HCT116 (cell line): Measurements from ENCODE around the gene TRIM50. TPM values are rescaled to one million over a fixed set of nuclear protein-coding genes. Genes with fewer than 3 reads are reported as not detected.
A peak's percentile ranks its signal among the peaks of the same experiment; 100 is the strongest.
"Not testable (repeated sequence)": the region's sequence is repeated elsewhere in the genome, so short reads cannot be mapped to it uniquely, and the experiment has no call there.

Experiments
- ATAC-seq: fragments of 200-7000 bp; cut with Tn5 transposase; 2 replicates; pipeline ENCODE4 v1.9.1; 2020; ENCODE audit warnings: mild to moderate bottlenecking, moderate library complexity
- Bru-seq: library from RNA; stranded (reverse); fragments of 400-500 nt; gene quantifications from one replicate; lab custom pipeline; 2021; lab: Mats Ljungman, UMichigan
- BruChase-seq, 2 experiments: library from RNA; stranded (reverse); fragments of 400-500 nt; gene quantifications; one replicate each; lab custom pipeline; 2021; lab: Mats Ljungman, UMichigan
- BruUV-seq: library from RNA; stranded (reverse); fragments of 400-500 nt; replicated peaks from 2 replicates; lab custom pipeline; 2021; lab: Mats Ljungman, UMichigan
- CTCF ChIA-PET: fragments of 300-600 bp; sonication (Branson Sonifier 250); formaldehyde crosslinking; loops from one replicate; lab custom pipeline; 2021; ENCODE audit warnings: antibody characterized with exemption; lab: Charles Lee
- POLR2A ChIA-PET: fragments of 300-600, 350-600 bp; sonication (Branson Sonifier 250); formaldehyde crosslinking; loops from one replicate; lab custom pipeline; 2021; ENCODE audit warnings: antibody characterized with exemption; lab: Charles Lee
- RAD21 ChIA-PET, 2 experiments: fragments of 300-600 bp; sonication (Branson Sonifier 250); formaldehyde crosslinking; loops; one replicate each; lab custom pipeline; 2023; ENCODE audit warnings: low total read pairs in 2 of 2; ENCODE audit not compliant: uncharacterized antibody in 2 of 2, unreplicated experiment in 2 of 2, low non-redundant PET in 1 of 2; lab: Charles Lee
- DNase-seq: peaks from one replicate; pipeline ENCODE4 v3.0.0-alpha.2; 2010; ENCODE audit warnings: low read depth, low spot score
- H2AFZ ChIP-seq: fragments of 200-600 bp; shearing (Covaris generic), sonication (generic); 2 replicates; pipeline ENCODE4 v1.6.1; 2017; ENCODE audit warnings: low read depth, mixed run types, mixed read lengths, antibody characterized with exemption, low read length; ENCODE audit not compliant: poor library complexity, severe bottlenecking
- H3K27ac ChIP-seq: 2 replicates; pipeline ENCODE4 v1.5.1; 2012; ENCODE audit warnings: low read depth, low read length
- H3K27me3 ChIP-seq: fragments of 200-600 bp; sonication (generic); 2 replicates; pipeline ENCODE4 v1.6.1; 2016; ENCODE audit warnings: mixed run types, low read length, mixed read lengths; ENCODE audit not compliant: insufficient read depth
- H3K36me3 ChIP-seq, 2 experiments: fragments of 200-500 bp in 1 of 2; fragments of 200-600 bp in 1 of 2; sonication (Bioruptor generic) in 1 of 2; sonication (generic) in 1 of 2; 2 replicates each; pipeline versions ENCODE4 v1.5.1 to v1.6.1; 2014 to 2016; ENCODE audit warnings: low read length in 2 of 2, inconsistent platforms in 1 of 2, mixed read lengths in 1 of 2, mixed run types in 1 of 2; ENCODE audit not compliant: insufficient read depth in 2 of 2, control insufficient read depth in 1 of 2
- H3K4me1 ChIP-seq, 2 experiments: fragments of 200-600 bp in 1 of 2; sonication (generic) in 1 of 2; 2 replicates each; pipeline versions ENCODE4 v1.5.1 to v1.6.1; 2012 to 2017; ENCODE audit warnings: low read length in 2 of 2, inconsistent platforms in 1 of 2, mild to moderate bottlenecking in 1 of 2, mixed read lengths in 1 of 2, mixed run types in 1 of 2, moderate library complexity in 1 of 2; ENCODE audit not compliant: insufficient read depth in 2 of 2, control insufficient read depth in 1 of 2
- H3K4me2 ChIP-seq: fragments of 200-600 bp; sonication (generic); 2 replicates; pipeline ENCODE4 v1.6.1; 2017; ENCODE audit warnings: mixed run types, low read length, mixed read lengths
- H3K4me3 ChIP-seq, 2 experiments: fragments of 200-600 bp in 1 of 2; sonication (generic) in 1 of 2; replicated peaks in 1 of 2; 2 replicates each; pipeline ENCODE4 v1.5.1; 2011 to 2016; ENCODE audit warnings: low read length in 2 of 2, control low read depth in 1 of 2, low read depth in 1 of 2, mild to moderate bottlenecking in 1 of 2, mixed read lengths in 1 of 2, mixed run types in 1 of 2
- H3K79me2 ChIP-seq: fragments of 200-600 bp; sonication (generic); 2 replicates; pipeline ENCODE4 v1.6.1; 2017; ENCODE audit warnings: mild to moderate bottlenecking, mixed run types, low read length, moderate library complexity, mixed read lengths; ENCODE audit not compliant: insufficient read depth
- H3K9ac ChIP-seq: fragments of 200-600 bp; sonication (generic); 2 replicates; pipeline ENCODE4 v1.6.1; 2016; ENCODE audit warnings: low read length, mixed read lengths
- H3K9me2 ChIP-seq: fragments of 200-600 bp; sonication (generic), shearing (Covaris generic); 2 replicates; pipeline ENCODE4 v1.6.1; 2017; ENCODE audit warnings: mixed run types, mild to moderate bottlenecking, moderate library complexity; ENCODE audit not compliant: insufficient read depth
- H3K9me3 ChIP-seq, 2 experiments: fragments of 200-500 bp in 1 of 2; fragments of 200-600 bp in 1 of 2; sonication (Bioruptor generic) in 1 of 2; sonication (generic) in 1 of 2; 2 replicates each; pipeline ENCODE4 v1.6.1; 2014 to 2017; ENCODE audit warnings: low read length in 2 of 2, mixed read lengths in 2 of 2, inconsistent platforms in 1 of 2, low read depth in 1 of 2, mild to moderate bottlenecking in 1 of 2, mixed run types in 1 of 2, moderate library complexity in 1 of 2; ENCODE audit not compliant: control insufficient read depth in 1 of 2, insufficient read depth in 1 of 2
- H4K20me1 ChIP-seq: fragments of 200-600 bp; sonication (generic), shearing (Covaris generic); 2 replicates; pipeline ENCODE4 v1.6.1; 2017; ENCODE audit warnings: mixed run types, mild to moderate bottlenecking, moderate library complexity; ENCODE audit not compliant: insufficient read depth
- CTCF ChIP-seq, 3 experiments: fragments of 200-600 bp in 1 of 3; sonication (generic) in 1 of 3; IDR thresholded peaks in 2 of 3; conservative IDR thresholded peaks in 1 of 3; 2 replicates each; pipeline ENCODE4 v1.5.1; 2012 to 2017; ENCODE audit warnings: low read depth in 2 of 3, low read length in 2 of 3, antibody characterized with exemption in 1 of 3, borderline replicate concordance in 1 of 3, control low read depth in 1 of 3, mild to moderate bottlenecking in 1 of 3, mixed read lengths in 1 of 3, mixed run types in 1 of 3, moderate library complexity in 1 of 3; ENCODE audit not compliant: insufficient read depth in 1 of 3
- FOSL1 ChIP-seq: IDR thresholded peaks from 2 replicates; pipeline ENCODE4 v1.6.1; 2012; ENCODE audit warnings: low read depth
- JUND ChIP-seq: IDR thresholded peaks from 2 replicates; pipeline ENCODE4 v1.6.1; 2012
- SRF ChIP-seq: IDR thresholded peaks from 2 replicates; pipeline ENCODE4 v1.6.1; 2012; ENCODE audit warnings: low read depth
- ZFX ChIP-seq: fragments of 450-650 bp; IDR thresholded peaks from 2 replicates; pipeline ENCODE4 v1.6.1; 2017
- intact Hi-C: fragments of 100-400 bp; cut with micrococcal nuclease; formaldehyde crosslinking; loops from 2 replicates; pipeline ENCODE4 v1.10.0; 2022
- long read RNA-seq: library from polyadenylated mRNA; unstranded; transcript quantifications from one replicate; pipeline ENCODE4 v2.0.0, GENCODE V29; 2021; ENCODE audit not compliant: unreplicated experiment
- polyA plus RNA-seq: library from polyadenylated mRNA; unstranded; fragments of >200 nt; gene quantifications from 2 replicates; pipeline ENCODE4 v1.2.1, GENCODE V29; 2012; ENCODE audit warnings: missing spikeins
- total RNA-seq: library from RNA; stranded (reverse); gene quantifications from one replicate; pipeline ENCODE4 v1.2.1, GENCODE V29; 2021; ENCODE audit not compliant: unreplicated experiment

Gene TRIM50
- total RNA-seq (not detected), Bru-seq, nascent RNA (percentile 16 among the genes with signal in this experiment), BruChase-seq, experiment 1, labeled RNA remaining after a 6-hour chase (percentile 16 among the genes with signal in this experiment), BruChase-seq, experiment 2, labeled RNA remaining after a 2-hour chase (percentile 19 among the genes with signal in this experiment)
- polyA plus RNA-seq = 0.04 TPM in 1 of 2 replicates, not detected in the other
- long read RNA-seq = 0 reads

- H3K4me3 ChIP-seq, DNase-seq, H3K9ac ChIP-seq, H3K4me2 ChIP-seq, H3K9me2 ChIP-seq, POLR2A ChIA-PET, H2AFZ ChIP-seq, H3K9me3 ChIP-seq, BruUV-seq, CTCF ChIA-PET, H4K20me1 ChIP-seq, RAD21 ChIA-PET, ATAC-seq, H3K27me3 ChIP-seq, H3K36me3 ChIP-seq, H3K79me2 ChIP-seq, H3K27ac ChIP-seq: not testable (repeated sequence)
- intact Hi-C loops = loop anchor here (10.0 kb wide), 1 partner anchor 407 kb away; the partner anchor contains the start of gene ABHD11
- peaks cover 0 to 11% of the 10 kb centered on the region in 2 experiments; a peak in 2 of 4 replicates for H3K4me1 ChIP-seq
Measured at GRCh38 chr7:73327922-73328321, at the start of gene TRIM50, which contains the start of gene FKBP6. TRIM50 (minus strand) TSS chr7:73328082; CDS start chr7:73324787, 3,295 bp downstream. FKBP6 (plus strand) TSS chr7:73328161; CDS start chr7:73328429, 268 bp downstream.

GRCh38 chr7:73376671-73377412 lies 49.0 kb upstream of the TRIM50 start:
- Histone ChIP-seq H3K4me2 (no peak overlapping the region), H3K4me3 (no peak overlapping the region), H3K9me3 (no peaks in the 10 kb centered on the region), H3K4me1 (no peaks in the 10 kb centered on the region), H4K20me1 (no peaks in the 10 kb centered on the region), H3K27ac (no peak overlapping the region), H3K36me3 (no peaks in the 10 kb centered on the region), H3K27me3 (no peaks in the 10 kb centered on the region), H3K9me2 (no peaks in the 10 kb centered on the region), H3K9ac (no peak overlapping the region), H2AFZ (no peak overlapping the region), H3K79me2 (no peaks in the 10 kb centered on the region)
- intact Hi-C loops = no loop called here
- ChIA-PET POLR2A (no interaction called here), CTCF (no interaction called here), RAD21 (no interaction called here)
- no TSS peak for BruUV-seq
- TF ChIP-seq FOSL1 (no peak), ZFX (no peak), JUND (no peak), CTCF (IDR thresholded peaks at IDR 0.05 in 2 of 3, conservative IDR thresholded peaks at IDR 0.05 in 1 of 3; ENCODE audit: borderline replicate concordance in 1 of 3, insufficient read depth in 1 of 3, low read depth in 2 of 3, low read length in 2 of 3) (no peak), SRF (no peak)
- ATAC-seq (no peak), DNase-seq (no peak)

GRCh38 chr7:73376262-73376661 lies 48.4 kb upstream of the TRIM50 start:
- POLR2A ChIA-PET, DNase-seq, H3K4me2 ChIP-seq, H3K27me3 ChIP-seq, H4K20me1 ChIP-seq, H3K27ac ChIP-seq, H3K36me3 ChIP-seq, H2AFZ ChIP-seq, H3K9me2 ChIP-seq, H3K4me3 ChIP-seq, RAD21 ChIA-PET, CTCF ChIA-PET, intact Hi-C loops, H3K4me1 ChIP-seq, H3K79me2 ChIP-seq, BruUV-seq, H3K9me3 ChIP-seq, H3K9ac ChIP-seq: not testable (repeated sequence)
- ATAC-seq = 0 out of 2 replicates have a peak, but pooled peaks have one; percentile 25
